ENCODE measurements around the gene THAP5. TPM values are rescaled to one million over a fixed set of nuclear protein-coding genes. Genes with fewer than 3 reads are reported as not detected.
"Not testable (repeated sequence)": the region's sequence is repeated elsewhere in the genome, so short reads cannot be mapped to it uniquely, and the experiment has no call there.

Gene THAP5
- total RNA-seq, 1 donor from 2014 or later, result 26.8 TPM

DNA sequence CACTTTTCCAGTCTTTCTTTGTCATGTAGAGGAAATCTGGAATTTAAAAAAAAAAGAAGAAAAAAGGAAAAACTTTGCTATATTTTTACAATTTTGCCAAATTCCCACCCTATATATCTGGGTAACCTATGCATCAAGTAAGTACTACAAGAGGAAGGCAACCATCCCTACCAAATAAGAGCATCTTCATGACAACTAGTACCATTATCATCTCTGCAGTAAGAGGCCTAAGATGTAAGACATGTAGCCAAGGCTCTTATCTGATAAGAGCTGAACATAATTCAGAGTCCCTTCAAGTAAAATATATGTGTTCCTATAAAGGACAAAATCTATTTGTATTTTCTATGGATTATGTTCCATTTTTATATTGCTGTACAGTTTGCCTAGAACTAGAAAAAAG lies 3.5 kb downstream of the THAP5 start:
- Mint-ChIP-seq H3K9me3 (ENCODE audit: unreplicated experiment) (no peaks in the 10 kb centered on the region), H3K4me1 (ENCODE audit: unreplicated experiment) (peaks cover 27% of the 10 kb centered on the region), H3K27ac (ENCODE audit: unreplicated experiment) (no peak overlapping the region), H3K4me3 (ENCODE audit: unreplicated experiment) (no peak overlapping the region), H3K36me3 (ENCODE audit: unreplicated experiment) (peaks cover 30% of the 10 kb centered on the region), H3K27me3 (ENCODE audit: unreplicated experiment) (no peaks in the 10 kb centered on the region)
- TF ChIP-seq, protein P1, sequence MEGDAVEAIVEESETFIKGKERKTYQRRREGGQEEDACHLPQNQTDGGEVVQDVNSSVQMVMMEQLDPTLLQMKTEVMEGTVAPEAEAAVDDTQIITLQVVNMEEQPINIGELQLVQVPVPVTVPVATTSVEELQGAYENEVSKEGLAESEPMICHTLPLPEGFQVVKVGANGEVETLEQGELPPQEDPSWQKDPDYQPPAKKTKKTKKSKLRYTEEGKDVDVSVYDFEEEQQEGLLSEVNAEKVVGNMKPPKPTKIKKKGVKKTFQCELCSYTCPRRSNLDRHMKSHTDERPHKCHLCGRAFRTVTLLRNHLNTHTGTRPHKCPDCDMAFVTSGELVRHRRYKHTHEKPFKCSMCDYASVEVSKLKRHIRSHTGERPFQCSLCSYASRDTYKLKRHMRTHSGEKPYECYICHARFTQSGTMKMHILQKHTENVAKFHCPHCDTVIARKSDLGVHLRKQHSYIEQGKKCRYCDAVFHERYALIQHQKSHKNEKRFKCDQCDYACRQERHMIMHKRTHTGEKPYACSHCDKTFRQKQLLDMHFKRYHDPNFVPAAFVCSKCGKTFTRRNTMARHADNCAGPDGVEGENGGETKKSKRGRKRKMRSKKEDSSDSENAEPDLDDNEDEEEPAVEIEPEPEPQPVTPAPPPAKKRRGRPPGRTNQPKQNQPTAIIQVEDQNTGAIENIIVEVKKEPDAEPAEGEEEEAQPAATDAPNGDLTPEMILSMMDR (IDR thresholded peaks at IDR 0.05), result no peak
- no peak for DNase-seq (ENCODE audit: extremely low spot score, unreplicated experiment)

DNA sequence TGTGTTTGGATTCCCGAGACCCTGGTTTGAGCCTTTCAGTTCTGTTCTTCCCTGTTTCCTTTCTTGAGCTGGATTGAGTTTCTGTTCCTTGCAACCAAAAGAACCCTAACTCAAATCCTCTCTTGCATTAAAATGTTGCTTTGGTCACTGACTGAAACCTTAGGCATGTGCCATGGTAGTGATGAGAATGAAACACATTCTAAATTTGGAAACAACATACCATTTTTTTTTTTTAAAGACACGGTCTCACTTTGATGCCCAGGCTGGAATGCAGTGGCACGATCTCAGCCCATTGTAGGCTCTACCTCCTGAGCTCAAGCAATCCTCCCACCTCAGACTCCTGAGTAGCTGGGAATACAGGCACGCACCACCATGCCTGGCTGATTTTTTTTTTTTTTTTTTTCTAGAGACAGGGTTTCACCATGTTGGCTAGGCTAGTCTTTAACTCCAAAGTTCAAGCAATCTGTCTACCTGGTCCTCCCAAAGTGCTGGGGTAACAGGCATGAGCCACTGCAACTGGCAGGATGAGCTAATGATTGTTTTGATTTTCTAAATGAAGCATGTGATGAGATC lies 8.4 kb downstream of the THAP5 start:
- TF ChIP-seq, protein P1 (IDR thresholded peaks at IDR 0.05), result no peak
- H3K4me1 Mint-ChIP-seq (ENCODE audit: unreplicated experiment), result no peaks in the 10 kb centered on the region
- no peak overlapping the region for H3K27ac Mint-ChIP-seq (ENCODE audit: unreplicated experiment)
- H3K9me3 Mint-ChIP-seq (ENCODE audit: unreplicated experiment), result peaks cover 10% of the 10 kb centered on the region
- no peak overlapping the region for H3K4me3 Mint-ChIP-seq (ENCODE audit: unreplicated experiment)
- H3K36me3 Mint-ChIP-seq (ENCODE audit: unreplicated experiment), result peaks cover 39% of the 10 kb centered on the region
- DNase-seq (ENCODE audit: extremely low spot score, unreplicated experiment), result no peak
- H3K27me3 Mint-ChIP-seq (ENCODE audit: unreplicated experiment), result no peaks in the 10 kb centered on the region

DNA sequence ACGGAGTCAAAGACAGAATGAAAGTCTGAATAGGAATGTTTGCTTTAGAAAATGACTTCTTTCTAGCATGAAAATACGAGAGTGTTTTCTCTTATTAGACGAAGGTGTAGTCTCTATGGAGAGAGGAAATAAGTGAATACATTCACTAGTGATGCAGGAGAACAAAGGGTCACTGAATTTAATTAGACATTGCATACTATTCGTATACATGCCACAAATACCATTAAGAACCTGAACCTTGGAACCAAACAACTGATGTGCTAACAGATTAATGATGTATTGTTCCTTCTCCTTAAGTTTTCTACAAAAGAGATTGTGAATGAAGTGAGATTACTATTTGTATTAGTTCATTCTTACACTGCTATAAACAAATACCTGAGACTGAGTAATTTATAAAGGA lies 10.3 kb downstream of the THAP5 start:
- Mint-ChIP-seq H3K9me3 (ENCODE audit: unreplicated experiment) (peaks cover 10% of the 10 kb centered on the region), H3K27ac (ENCODE audit: unreplicated experiment) (no peak overlapping the region), H3K27me3 (ENCODE audit: unreplicated experiment) (no peaks in the 10 kb centered on the region), H3K36me3 (ENCODE audit: unreplicated experiment) (peaks cover 26% of the 10 kb centered on the region), H3K4me1 (ENCODE audit: unreplicated experiment) (no peaks in the 10 kb centered on the region), H3K4me3 (ENCODE audit: unreplicated experiment) (no peak overlapping the region)
- no peak for DNase-seq (ENCODE audit: extremely low spot score, unreplicated experiment)
- TF ChIP-seq, protein P1 (IDR thresholded peaks at IDR 0.05), result no peak

DNA sequence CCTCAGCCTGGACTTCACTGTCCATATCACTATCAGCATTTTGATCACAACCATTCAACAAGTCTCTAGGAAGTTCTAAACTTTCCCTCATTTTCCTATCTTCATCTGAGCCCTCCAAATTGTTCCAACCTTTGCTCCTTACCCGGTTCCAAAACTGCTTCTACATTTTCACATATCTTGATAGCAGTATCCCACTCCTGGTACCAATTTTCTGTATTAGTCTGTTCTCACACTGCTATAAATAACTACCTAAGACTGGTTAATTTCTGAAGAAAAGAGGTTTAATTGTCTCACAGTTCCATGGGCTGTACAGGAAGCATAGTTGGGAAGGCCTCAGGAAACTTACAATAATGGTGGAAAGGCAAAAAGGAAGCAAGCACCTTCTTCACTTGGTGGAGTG lies 11.9 kb downstream of the THAP5 start:
- Mint-ChIP-seq H3K27me3 (ENCODE audit: unreplicated experiment) (no peaks in the 10 kb centered on the region), H3K27ac (ENCODE audit: unreplicated experiment) (no peak overlapping the region), H3K4me1 (ENCODE audit: unreplicated experiment) (no peaks in the 10 kb centered on the region), H3K4me3 (ENCODE audit: unreplicated experiment) (no peak overlapping the region), H3K36me3 (ENCODE audit: unreplicated experiment) (peaks cover 21% of the 10 kb centered on the region), H3K9me3 (ENCODE audit: unreplicated experiment) (peaks cover 10% of the 10 kb centered on the region)
- TF ChIP-seq, protein P1 (IDR thresholded peaks at IDR 0.05), result no peak
- DNase-seq (ENCODE audit: extremely low spot score, unreplicated experiment), result no peak

DNA sequence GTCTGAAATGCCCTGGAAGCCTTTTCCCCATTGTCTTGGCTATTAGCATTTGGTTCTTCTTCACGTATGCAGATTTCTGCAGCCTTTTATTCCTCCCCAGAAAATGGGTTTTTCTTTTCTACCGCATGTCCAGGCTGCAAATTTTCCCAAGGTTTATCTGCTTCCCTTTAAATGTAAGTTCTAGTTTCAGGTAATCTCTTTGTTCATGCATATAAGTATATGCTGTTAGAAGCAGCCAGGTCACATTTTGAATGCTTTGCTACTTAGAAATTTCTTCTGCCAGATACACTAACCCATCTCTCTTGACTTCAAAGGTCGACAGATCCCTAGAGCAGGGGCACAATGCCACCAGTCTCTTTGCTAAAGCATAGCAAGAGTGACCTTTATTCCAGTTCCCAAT lies 12.3 kb downstream of the THAP5 start:
- H3K27me3 Mint-ChIP-seq (ENCODE audit: unreplicated experiment), result no peaks in the 10 kb centered on the region
- H3K4me3 Mint-ChIP-seq (ENCODE audit: unreplicated experiment), result no peak overlapping the region
- no peaks in the 10 kb centered on the region for H3K4me1 Mint-ChIP-seq (ENCODE audit: unreplicated experiment)

DNA sequence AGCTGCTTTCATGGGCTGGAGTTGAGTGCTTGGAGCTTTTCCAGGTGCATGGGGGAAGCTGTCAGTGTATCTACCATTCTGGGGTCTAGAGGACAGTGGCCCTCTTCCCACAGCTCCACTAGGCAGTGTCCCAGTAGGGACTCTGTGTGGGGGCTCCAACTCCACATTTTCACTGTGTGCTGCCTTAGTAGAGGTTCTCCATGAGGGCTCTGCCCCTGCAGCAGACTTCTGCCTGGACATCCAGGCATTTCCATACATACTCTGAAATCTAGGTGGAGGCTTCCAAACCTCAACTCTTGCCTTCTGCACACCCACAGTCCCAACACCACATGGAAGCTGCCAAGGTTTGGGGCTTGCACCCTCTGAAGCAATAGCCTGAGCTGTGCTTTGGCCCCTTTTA lies 12.8 kb downstream of the THAP5 start:
- H3K4me1 Mint-ChIP-seq (ENCODE audit: unreplicated experiment); H3K27ac Mint-ChIP-seq (ENCODE audit: unreplicated experiment); H3K27me3 Mint-ChIP-seq (ENCODE audit: unreplicated experiment); H3K4me3 Mint-ChIP-seq (ENCODE audit: unreplicated experiment); DNase-seq (ENCODE audit: extremely low spot score, unreplicated experiment): not testable (repeated sequence)
- Mint-ChIP-seq H3K36me3 (ENCODE audit: unreplicated experiment) (peaks cover 17% of the 10 kb centered on the region), H3K9me3 (ENCODE audit: unreplicated experiment) (peaks cover 10% of the 10 kb centered on the region)

More for the DNA sequence above, 12.3 kb downstream of the THAP5 start:
- TF ChIP-seq, protein P1 (IDR thresholded peaks at IDR 0.05), result no peak
- DNase-seq (ENCODE audit: extremely low spot score, unreplicated experiment), result no peak
- Mint-ChIP-seq H3K9me3 (ENCODE audit: unreplicated experiment) (peaks cover 10% of the 10 kb centered on the region), H3K27ac (ENCODE audit: unreplicated experiment) (no peak overlapping the region), H3K36me3 (ENCODE audit: unreplicated experiment) (peaks cover 18% of the 10 kb centered on the region)

DNA sequence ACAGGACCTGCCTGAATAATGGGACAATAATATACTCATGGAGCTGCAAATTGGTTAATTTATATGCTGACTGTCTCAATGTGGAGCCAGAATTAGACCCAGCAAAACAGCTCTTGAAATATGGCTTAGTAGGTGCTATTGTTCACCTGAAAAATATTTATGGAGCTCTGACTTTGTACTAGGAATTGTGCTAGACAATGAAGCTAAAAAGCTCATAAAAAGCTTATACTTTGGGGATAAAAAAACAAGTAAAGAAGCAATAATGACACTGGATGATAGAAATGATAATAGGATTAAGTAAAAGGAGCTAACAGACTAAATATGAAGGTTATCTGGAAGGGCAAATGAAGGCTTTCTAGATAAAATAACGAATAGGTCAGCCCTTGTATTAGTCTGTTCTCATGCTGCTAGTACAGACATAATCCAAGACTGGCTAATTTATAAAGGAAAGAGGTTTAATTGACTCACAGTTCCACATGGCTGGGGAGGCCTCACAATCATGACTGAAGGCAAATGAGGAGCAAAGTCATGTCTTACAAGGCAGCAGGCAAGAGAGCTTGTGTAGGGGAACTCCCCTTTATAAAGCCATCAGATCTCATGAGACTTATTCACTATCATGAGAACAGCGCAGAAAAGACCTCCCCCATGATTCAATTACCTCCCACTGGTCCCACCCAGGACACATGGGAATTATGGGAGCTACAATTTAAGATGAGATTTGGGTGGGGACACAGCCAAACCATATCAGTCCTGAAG lies 21.2 kb downstream of the THAP5 start:
- H3K4me3 Mint-ChIP-seq (ENCODE audit: unreplicated experiment); H3K4me1 Mint-ChIP-seq (ENCODE audit: unreplicated experiment); DNase-seq (ENCODE audit: extremely low spot score, unreplicated experiment); H3K9me3 Mint-ChIP-seq (ENCODE audit: unreplicated experiment); H3K27me3 Mint-ChIP-seq (ENCODE audit: unreplicated experiment); H3K27ac Mint-ChIP-seq (ENCODE audit: unreplicated experiment); H3K36me3 Mint-ChIP-seq (ENCODE audit: unreplicated experiment): not testable (repeated sequence)

Data from osteocyte (in vitro differentiated cells).